Measurements from ENCODE around the gene OR9Q1.
"Not testable (repeated sequence)": the region's sequence is repeated elsewhere in the genome, so short reads cannot be mapped to it uniquely, and the experiment has no call there.

The OR9Q1 gene

GRCh38 chr11:58133309-58134076, 109.8 kb downstream of the OR9Q1 start:
- no peak for DNase-seq (ENCODE audit: low read depth in 2 of 2)

DNA sequence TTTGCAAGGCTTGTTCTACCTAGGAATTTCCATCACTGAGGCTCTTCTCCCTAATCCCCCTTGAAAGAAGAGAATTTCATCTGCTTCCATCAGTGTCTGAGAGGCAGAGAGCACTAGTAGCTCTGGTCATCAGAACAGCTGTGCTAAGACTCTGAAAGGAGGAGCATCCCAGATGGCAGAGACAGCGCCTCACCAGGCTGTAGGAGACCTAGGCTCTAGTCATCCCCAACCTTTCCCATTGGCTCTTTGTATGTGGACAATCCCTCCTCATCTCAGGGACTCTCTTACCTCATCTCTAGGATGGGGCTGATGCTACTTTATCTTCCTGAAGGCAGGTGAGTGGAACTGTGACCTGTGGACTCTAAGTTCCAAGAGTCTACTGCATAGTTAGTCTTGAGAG, 110.5 kb downstream of the OR9Q1 start:
- DNase-seq (ENCODE audit: low read depth in 2 of 2): no peak

GRCh38 chr11:58135171-58135570, 111.5 kb downstream of the OR9Q1 start:
- no peak for DNase-seq (ENCODE audit: low read depth in 2 of 2)

GRCh38 chr11:58142761-58143160, 119.1 kb downstream of the OR9Q1 start:
- no peak for DNase-seq (ENCODE audit: low read depth in 2 of 2)

DNA sequence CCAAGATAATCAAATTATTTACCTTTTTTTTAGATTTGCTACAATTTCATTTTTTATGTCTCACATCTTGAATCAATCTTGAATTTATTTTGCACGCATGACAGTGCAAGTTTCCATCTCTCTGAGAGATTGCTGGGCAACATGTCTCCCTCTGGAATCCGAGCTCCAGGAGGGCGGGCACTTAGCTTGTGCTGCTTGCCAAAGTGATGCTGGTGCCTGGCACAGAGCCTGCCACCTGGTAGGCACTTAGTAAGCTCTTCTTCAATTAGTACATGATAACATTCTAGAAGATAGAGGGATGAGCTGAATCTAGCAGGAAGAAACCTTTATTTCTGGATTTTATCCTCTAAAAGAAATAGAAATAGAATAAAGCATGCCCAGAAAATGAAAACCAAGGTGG, 129.1 kb downstream of the OR9Q1 start:
- DNase-seq (ENCODE audit: low read depth in 2 of 2): no peak

- no peak for DNase-seq (ENCODE audit: low read depth in 2 of 2)
These were observed 140.7 kb downstream of the OR9Q1 start for GRCh38 chr11:58164389-58164788.

DNA sequence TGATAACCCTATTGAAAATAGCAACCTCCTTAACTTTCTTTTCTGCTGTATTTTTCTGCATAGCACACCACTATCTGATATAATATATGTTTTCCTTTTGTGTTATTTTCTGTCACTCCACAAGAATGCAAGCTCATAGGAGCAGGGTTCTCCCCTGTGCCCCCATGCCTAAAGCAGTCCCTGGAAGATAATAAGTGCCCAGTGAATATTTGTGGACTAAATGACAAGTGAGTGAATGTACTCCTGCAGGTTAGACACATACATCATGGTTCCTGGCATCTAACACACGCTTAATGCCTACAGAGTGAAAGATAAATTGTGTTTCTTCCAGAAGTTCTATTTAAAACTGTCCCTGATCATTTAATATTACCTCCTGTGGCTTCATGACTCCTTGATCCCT, 141.3 kb downstream of the OR9Q1 start:
- no peak for DNase-seq (ENCODE audit: low read depth in 2 of 2)

GRCh38 chr11:58165504-58166106, 141.9 kb downstream of the OR9Q1 start:
- DNase-seq (ENCODE audit: low read depth in 2 of 2): no peak

DNA sequence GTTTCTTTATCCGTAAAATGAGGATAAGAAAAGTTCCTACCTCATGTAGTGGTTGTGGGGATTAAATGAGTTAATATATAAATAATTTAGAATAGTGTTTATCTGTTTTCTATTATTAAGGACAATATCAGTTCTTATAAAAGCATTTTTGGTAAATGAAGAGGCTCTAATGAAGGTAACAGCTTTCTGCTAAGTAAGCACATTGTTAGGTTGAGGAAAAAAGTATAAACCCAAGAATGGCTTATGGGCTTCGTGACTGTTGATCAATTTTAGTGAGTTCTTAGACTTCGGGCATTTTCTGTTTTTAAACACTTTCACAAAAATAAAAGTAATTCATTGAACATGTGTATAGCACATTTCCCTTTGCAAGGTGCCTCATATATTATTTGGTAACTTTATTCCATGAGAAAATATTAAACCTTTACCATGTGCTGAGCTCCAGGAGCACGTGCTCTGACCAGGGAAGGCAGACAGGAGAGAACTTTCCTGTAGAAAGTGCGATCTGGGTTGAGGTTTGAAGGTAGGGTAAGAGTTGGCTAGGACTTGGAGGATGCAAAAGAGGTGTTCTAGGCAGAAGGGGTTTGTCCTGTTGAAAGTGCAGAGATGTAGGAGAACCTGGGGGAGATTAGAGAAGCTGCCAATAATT, 153.9 kb downstream of the OR9Q1 start:
- no peak for DNase-seq (ENCODE audit: low read depth in 2 of 2)

DNA sequence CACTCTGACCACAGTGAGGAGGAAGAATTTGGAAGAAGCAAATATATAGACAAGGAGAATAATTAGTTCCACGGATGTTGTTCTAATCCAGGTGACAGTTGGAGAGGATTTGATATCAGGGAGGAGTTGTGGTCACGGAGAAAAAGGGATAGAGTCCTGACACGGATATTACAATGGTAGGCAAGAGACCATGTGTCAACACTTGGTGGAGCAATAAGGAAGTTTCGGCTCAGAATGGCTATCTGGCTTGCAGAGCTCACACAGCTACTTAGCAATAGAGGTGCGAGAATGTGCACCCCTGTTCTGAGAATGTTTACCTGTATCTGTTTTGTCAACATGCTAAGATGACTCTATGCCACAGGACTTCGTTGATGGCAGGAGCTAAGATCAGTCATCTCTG, 154.8 kb downstream of the OR9Q1 start:
- DNase-seq (ENCODE audit: low read depth in 2 of 2): no peak

GRCh38 chr11:58179648-58180047, 156.0 kb downstream of the OR9Q1 start:
- DNase-seq (ENCODE audit: low read depth in 2 of 2): no peak

DNA sequence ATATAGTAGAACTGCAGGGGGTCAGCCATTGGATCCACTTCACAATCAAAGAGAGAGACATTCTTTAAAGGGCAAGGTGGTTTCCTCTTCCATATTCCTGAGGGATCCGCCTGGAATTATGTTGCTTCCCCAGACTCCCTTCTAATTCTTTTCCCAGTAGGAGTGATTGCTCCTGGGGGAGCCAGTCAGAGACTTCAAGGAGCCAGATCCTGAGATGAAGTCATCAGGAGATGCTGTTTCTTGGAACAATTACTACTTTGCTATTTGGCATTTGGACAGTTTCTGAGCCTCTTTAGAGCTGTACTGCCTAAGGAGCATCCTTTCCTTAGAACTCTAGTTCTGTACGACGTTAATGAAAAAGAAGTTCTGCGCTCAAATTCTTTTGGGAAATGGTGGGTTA, 163.3 kb downstream of the OR9Q1 start:
- DNase-seq (ENCODE audit: low read depth in 2 of 2): no peak

DNA sequence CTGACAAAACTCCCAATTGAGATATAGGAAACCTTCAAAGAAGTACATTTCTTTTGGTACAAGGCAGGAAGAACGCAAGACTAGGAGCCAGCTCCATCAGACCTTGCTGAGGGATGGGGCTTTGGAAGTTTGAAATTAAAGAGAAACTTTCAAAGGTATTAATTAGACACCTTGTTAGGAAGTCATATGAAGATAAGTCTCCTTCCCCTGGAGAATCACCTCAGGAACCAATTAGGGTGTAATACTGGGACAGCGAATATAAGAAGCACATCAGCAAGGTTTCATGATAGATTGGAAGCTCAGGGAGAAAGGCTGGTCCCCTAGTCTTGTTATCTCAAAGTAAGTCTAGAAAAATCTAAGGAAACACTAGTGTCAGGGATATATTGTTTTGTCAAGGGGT, 165.1 kb downstream of the OR9Q1 start, which contains the start of gene OR9Q2:
Gene OR9Q2 (plus strand): TSS at position 301 of the 400 bp plus-strand sequence. CDS start 1,421 bp downstream, outside the sequence.
- DNase-seq (ENCODE audit: low read depth in 2 of 2): no peak

DNA sequence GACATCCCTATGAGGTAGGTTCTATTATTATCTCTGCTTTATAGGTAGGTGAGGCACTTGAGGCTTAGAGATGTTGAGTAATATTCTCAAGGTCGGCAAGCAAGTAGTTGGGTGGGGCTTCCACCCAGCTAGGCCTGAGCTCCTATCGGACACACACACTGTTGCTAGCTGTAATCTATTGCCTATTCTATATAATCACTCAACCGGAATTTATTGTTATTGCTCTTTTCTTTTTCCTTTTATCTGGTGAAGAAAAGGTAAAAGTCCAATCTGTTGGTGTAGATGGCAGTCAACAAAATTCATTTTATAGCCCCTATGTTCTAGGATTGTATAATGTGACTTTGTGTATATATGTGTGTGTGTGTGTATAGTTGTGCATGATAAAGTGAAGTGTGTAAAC, 168.5 kb downstream of the OR9Q1 start:
- DNase-seq (ENCODE audit: low read depth in 2 of 2): no peak

- no peak for DNase-seq (ENCODE audit: low read depth in 2 of 2)
These were observed 169.7 kb downstream of the OR9Q1 start for GRCh38 chr11:58193391-58193790.

DNA sequence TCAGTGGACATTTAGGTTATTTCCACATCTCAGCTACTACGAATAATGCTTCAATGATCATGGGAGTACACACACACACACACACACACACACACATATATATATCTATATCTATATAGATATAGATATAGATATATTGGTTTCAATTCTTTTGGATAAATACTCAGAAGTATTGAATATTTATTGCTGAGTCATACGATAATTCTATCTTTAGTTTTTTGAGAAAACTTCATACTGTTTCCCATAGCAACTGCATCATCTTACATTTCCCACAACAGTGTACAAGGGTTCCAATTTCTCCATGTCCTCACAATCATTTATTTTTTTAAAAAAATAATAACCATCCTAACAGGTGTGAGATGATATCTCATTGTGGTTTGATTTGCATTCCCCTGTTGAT, 172.3 kb downstream of the OR9Q1 start:
- DNase-seq (ENCODE audit: low read depth in 2 of 2): no peak

- DNase-seq (ENCODE audit: low read depth in 2 of 2): no peak
These were observed 175.6 kb downstream of the OR9Q1 start for GRCh38 chr11:58199271-58199670.

GRCh38 chr11:58204042-58204441, 180.4 kb downstream of the OR9Q1 start, which contains the start of gene OR1S2:
Gene OR1S2, minus strand, starts transcription at chr11:58204142. Its CDS starts 0 bp downstream, at chr11:58204142.
- no peak for DNase-seq (ENCODE audit: low read depth in 2 of 2)

- DNase-seq (ENCODE audit: low read depth in 2 of 2): not testable (repeated sequence)
These were observed 188.7 kb downstream of the OR9Q1 start, which contains the start of gene OR1S1 for GRCh38 chr11:58212420-58212819. Gene OR1S1, plus strand, starts transcription at chr11:58212720.

GRCh38 chr11:58216476-58216875, 192.8 kb downstream of the OR9Q1 start:
- no peak for DNase-seq (ENCODE audit: low read depth in 2 of 2)

DNA sequence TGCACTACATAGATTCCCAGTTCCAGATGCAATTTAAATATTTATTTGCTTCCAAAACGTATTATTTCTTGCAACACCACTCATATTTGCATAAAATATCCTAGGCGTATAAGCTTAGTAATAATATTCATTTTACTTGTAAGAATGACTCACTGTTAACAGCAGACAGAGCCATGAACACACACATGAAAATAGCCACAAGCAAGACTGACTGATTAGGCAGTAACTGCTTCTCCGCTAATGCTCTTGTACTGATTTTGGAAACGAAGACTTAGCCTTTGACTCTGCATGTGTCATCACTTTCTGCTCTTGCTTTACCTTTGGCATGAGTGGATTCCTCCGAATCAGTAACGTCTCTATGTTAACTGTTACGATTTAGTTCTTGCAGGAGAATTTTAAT, 199.0 kb downstream of the OR9Q1 start:
- DNase-seq (ENCODE audit: low read depth in 2 of 2): no peak

DNA sequence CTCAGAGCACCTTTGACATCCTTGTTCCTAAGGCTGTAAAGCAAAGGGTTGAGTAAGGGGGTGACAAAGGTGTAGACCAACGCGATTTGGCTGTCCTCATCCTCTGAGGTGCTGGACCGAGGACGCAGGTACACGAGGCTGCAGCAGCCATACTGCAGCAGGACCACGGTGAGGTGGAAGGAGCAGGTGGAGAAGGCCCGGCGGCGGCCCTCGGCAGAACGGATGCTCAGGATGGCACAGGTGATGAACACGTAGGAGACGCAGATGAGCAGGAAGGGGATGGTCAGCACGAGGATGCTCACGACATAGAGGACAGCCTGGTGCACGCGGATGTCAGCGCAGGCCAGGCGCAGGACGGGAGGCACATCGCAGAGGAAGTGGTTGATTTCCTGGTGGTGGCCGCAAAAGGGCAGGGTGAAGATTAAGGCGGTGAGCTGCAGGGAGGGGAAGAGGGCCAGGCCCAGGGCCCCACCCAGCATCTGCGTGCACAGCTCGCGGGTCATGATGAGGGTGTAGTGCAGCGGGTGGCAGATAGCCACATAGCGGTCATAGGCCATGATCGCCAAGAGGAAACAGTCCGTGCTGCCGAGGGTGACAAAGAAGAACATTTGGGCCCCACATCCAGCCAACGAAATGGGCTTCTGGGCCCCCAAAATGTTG, 204.4 kb downstream of the OR9Q1 start:
- no peak for DNase-seq (ENCODE audit: low read depth in 2 of 2)

All from stimulated activated CD8-positive, alpha-beta memory T cell treated with anti-CD3 and anti-CD28 coated beads, Interleukin-15, amount 100 ng/mL, for 4 hours (primary cell).